Left kidney (tissue), 2 donors: Measurements from ENCODE around the gene ENPP3. TPM values are rescaled to one million over a fixed set of nuclear protein-coding genes. Genes with fewer than 3 reads are reported as not detected.
"Not testable (repeated sequence)": the region's sequence is repeated elsewhere in the genome, so short reads cannot be mapped to it uniquely, and the experiment has no call there.

ENCODE experiments used
- DNase-seq: peaks from one replicate; pipeline ENCODE4 v3.0.0-alpha.2; 2013
- polyA plus RNA-seq: library from polyadenylated mRNA; unstranded; fragments of 120-200 nt; gene quantifications from one replicate; pipeline ENCODE4 v1.2.1, GENCODE V29; 2013; ENCODE audit not compliant: insufficient read length

Gene ENPP3
- polyA plus RNA-seq, 1 donor: 13.0 TPM

DNA sequence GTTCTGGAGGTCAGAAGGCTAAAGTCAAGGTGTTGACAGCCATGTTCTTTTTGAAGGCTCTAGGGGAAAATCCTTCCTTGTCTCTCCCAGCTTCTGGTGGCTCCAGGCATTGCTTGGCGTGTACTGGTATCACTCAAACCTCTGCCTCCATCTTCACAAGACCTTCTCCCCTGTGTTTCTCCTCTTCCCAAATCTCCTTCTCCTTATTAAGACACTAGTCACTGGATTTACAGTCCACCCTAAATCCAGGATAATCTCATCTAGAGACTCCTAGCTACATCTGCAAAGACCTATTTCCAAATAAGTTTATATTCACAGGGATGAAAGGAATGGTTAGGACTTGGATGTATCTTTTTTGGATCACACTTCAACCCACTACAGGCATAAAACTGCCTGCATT is 99.7 kb downstream of the ENPP3 start:
- DNase-seq: no peak

DNA sequence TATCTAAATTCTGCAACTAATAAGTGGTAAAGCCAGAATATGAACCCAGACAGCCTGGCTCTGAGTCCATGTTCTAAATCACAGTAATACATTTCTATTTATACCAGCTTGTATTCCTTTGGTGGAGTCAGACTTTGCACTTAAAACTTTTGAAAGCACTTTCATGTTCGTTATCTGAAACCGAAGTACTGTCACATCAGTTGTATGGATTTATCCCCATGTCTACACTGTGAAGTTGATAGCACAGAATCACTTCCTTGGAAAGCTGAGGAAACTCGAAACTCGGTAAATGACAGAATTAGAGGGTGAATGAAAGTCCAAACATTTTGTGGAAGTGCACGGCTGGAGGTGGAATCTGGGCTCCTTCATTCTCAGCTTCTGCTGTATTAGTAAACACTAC is 102.0 kb downstream of the ENPP3 start:
- DNase-seq: no peak

- DNase-seq: no peak
Measured at GRCh38 chr6:131740161-131740560, 103.1 kb downstream of the ENPP3 start.

GRCh38 chr6:131741688-131742393 is 104.7 kb downstream of the ENPP3 start:
- no peak for DNase-seq

- DNase-seq: no peak
Measured at GRCh38 chr6:131744432-131745287, 107.6 kb downstream of the ENPP3 start.

GRCh38 chr6:131745476-131745875 is 108.4 kb downstream of the ENPP3 start:
- no peak for DNase-seq

DNA sequence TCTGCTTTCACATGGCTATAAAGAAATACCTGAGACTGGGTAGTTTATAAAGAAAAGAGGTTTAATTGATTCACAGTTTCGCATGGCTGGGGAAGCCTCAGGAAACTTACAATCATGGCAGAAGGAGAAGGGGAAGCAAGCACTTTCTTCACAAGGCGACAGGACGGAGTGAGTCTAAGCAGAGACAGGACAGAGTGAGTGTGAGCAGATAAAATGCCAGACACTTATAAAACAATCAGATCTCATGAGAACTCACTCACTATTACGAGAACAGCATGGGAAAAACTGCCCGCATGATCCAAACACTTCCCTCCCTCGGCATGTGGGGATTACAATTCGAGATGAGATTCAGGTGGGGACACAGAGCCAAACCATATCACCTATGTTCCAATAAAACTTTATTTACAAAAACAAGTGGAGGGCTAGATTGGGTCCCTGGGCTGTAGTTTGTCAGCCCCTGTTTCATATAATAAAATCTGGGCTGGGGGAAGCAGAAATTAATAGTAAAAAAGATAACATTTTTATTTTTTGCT is 110.8 kb downstream of the ENPP3 start:
- no peak for DNase-seq

DNA sequence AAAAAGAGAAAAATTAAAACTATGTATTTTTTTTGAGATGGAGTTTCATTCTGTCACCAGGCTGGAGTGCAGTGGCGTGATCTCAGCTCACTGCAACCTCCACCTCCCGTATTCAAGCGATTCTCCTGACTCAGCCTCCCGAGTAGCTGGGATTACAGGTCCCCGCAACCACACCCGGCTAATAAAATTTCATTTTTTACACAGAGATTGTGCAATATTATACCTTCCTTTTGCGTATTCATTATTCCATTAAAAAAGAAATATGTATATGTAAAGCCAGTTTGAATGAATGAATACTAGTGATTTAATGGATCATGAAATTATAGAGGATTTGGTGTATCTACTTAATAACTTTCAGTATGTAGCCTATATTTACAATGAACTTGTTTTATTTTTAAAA is 111.9 kb downstream of the ENPP3 start:
- no peak for DNase-seq

DNA sequence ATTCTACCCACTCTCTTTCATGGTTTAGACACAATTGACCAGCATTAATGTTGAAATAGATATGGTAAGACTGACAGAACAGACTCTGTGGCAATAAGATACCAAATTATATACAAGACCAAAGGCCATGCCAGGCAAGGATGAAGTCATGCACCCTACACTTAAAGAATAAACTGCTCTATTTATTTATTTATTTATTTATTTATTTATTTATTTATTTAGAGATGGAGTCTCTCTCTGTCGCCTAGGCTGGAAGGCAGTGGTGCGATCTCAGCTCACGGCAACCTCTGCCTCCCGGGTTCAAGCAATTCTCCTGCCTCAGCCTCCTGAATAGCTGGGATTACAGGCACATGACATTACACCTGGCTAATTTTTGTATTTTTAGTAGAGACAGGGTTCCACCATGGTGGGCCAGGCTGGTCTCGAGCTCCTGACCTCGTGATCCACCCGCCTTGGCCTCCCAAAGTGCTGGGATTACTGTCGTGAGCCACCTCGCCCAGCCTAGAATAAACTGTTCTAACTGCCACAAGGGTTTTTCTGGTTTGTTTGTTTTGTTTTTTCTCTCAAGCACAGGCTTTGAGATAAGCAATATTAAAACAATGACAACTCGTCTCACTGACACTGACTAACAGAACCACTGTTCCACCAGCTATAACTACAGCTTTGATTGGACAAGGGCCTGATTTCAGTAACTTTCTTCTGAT is 114.1 kb downstream of the ENPP3 start:
- not testable (repeated sequence) for DNase-seq

- DNase-seq: no peak
Measured at GRCh38 chr6:131754088-131754487, 117.0 kb downstream of the ENPP3 start.

- no peak for DNase-seq
Measured at GRCh38 chr6:131754715-131755567, 117.8 kb downstream of the ENPP3 start.

- DNase-seq: no peak
Measured at GRCh38 chr6:131755597-131755996, 118.5 kb downstream of the ENPP3 start.

DNA sequence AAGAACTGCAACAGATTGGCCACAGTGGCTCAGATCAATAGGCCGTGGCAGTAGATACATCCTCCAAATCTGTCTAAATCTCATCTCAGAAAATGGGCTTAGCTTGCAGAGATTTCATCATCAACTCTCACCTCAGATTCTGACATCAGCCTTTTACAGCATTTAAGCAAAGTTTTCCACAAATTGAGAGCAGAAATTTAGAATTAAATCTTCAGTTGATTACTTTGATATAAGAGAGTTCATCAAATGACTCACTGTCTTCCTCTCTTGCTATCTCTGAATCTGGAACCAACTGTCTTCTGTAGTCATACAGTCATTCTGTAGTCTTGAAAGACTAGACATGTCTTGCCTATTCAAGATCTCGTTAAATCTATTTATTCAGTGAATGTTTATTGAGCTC is 118.9 kb downstream of the ENPP3 start:
- DNase-seq: no peak

GRCh38 chr6:131758920-131759319 is 121.8 kb downstream of the ENPP3 start:
- DNase-seq: no peak

DNA sequence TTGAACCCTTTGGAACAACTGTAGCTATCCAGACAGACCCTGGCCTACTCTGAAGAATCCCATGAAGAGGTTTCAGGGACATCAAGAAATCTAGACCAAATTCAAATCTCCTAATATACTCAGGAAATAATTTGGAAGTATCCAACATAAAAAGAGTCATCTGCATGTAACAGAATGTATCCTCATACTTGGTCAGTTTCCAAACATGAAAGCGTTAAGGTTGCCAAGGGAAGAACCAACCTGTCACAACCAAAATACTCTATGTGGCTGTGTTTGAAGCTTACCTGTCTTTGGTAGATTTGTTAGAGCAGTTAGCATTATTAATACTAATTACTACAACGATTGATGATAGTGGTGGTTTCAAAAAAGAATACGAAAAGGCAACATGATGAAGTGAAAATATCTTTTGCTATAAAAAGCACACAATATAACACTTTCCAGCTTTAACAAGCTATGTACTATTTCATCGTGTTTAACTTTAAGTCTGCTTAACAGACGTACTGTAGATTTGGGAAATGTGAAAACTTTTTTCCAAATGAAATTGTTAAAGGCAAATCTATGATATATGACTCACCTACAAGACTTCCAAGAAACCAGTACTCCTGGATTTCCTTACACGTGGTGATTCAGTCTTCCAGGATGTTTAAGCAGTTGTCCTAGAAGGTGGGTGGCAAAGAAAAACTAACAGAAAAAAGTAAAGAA is 124.1 kb downstream of the ENPP3 start:
- DNase-seq: no peak

- no peak for DNase-seq
Measured at GRCh38 chr6:131761762-131762067, 124.6 kb downstream of the ENPP3 start.

- no peak for DNase-seq
Measured at GRCh38 chr6:131762984-131763383, 125.9 kb downstream of the ENPP3 start.

DNA sequence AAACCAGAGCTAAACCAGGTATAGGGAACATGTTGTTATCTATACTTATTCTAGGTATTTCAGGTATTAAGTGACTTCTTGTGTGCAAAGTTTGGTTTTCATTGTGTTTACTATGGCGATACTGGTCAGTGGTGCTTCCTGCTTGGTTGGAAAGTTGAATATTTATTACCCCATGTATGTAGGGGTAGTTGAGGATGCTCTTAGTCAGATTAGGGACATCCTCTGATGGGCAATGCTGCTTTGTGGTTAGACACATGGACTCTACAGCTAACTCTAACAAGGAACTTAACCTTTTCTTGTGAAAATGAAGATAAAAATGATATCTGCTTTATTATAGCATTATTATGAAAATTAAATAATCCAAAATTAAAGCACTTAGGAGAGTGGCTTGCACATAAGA is 126.6 kb downstream of the ENPP3 start:
- no peak for DNase-seq

- no peak for DNase-seq
Measured at GRCh38 chr6:131764350-131764749, 127.2 kb downstream of the ENPP3 start.

- no peak for DNase-seq
Measured at GRCh38 chr6:131765081-131765803, 128.1 kb downstream of the ENPP3 start.

DNA sequence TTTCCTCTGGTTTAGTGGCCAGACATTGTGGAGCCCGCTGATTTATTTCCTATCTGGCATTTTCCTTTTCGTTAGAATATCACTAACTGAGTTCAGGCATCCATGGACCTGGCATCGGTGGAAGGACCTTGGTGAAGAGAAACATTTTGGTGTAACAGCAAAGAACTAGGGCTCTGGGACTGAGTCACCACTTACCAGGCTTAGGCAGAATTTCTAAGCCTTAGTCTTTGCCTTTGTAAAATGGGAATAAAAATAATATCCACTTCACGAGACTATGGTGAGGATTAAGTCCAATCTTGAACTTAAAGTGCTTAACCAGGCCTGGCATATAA is 128.7 kb downstream of the ENPP3 start:
- no peak for DNase-seq
